ENCODE measurements around the gene EFCAB8.

DNA sequence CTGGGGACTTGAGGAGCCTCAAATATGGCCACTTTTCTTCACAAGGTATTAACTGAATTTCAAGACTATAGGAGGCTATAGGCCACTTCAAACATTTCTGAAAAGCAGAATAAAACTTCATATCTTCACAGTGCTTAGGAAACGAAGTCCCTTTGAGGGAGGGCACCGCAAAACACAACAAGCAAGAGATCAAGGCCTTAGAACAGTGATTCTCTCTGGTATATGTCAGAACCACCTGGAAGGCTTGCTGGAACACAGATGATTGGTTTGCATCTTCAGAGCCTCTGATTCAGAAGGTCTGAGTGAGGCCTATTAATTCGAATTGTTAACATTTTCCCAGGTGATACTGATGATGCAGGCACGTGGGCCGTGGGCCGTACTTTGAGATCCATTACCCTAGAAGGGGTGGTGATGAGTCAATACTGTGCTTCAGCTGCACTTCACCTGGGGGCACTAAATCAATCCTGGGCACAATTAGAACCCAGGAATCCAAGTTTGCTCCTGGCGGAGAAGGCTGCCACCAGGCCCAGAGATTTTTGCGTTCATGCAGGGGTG is 134.8 kb downstream of the EFCAB8 start:
- TF ChIP-seq POLR2A (IDR thresholded peaks at IDR 0.05; ENCODE audit: low read length): no peak
- TF ChIP-seq GATA1 (IDR thresholded peaks at IDR 0.05; ENCODE audit: low read depth, low read length): no peak

Measured in erythroblast (primary cell).